SK-N-SH treated with all-trans-retinoic acid at 6 μM for 48 hours (cell line): ENCODE data around the gene ST3GAL3.
A peak's percentile ranks its signal among the peaks of the same experiment; 100 is the strongest.
"Not testable (repeated sequence)": the region's sequence is repeated elsewhere in the genome, so short reads cannot be mapped to it uniquely, and the experiment has no call there.

ENCODE experiments used
- ATAC-seq: fragments of 200-7000 bp; cut with Tn5 transposase; 3 replicates; pipeline ENCODE4 v1.9.1; 2020; ENCODE audit warnings: mild to moderate bottlenecking, moderate library complexity
- CREB5 ChIP-seq: fragments of 250-450 bp; sonication (Bioruptor Pico); IDR thresholded peaks from 2 replicates; pipeline ENCODE4 v1.5.1; 2020; ENCODE audit warnings: low read depth, mild to moderate bottlenecking, moderate library complexity
- CSDC2 ChIP-seq: fragments of 250-450 bp; sonication (Bioruptor Pico); IDR thresholded peaks from 2 replicates; pipeline ENCODE4 v1.5.0; 2020; ENCODE audit warnings: mild to moderate bottlenecking, moderate library complexity
- CSRNP3 ChIP-seq: fragments of 250-450 bp; sonication (Bioruptor Pico); IDR thresholded peaks from 2 replicates; pipeline ENCODE4 v1.5.1; 2021; ENCODE audit warnings: mild to moderate bottlenecking, moderate library complexity
- ESRRG ChIP-seq: fragments of 250-450 bp; sonication (Bioruptor Pico); IDR thresholded peaks from 2 replicates; pipeline ENCODE4 v1.6.1; 2021; ENCODE audit warnings: mild to moderate bottlenecking
- GLIS3 ChIP-seq: fragments of 250-450 bp; sonication (Bioruptor Pico); IDR thresholded peaks from 2 replicates; pipeline ENCODE4 v1.5.0; 2020; ENCODE audit warnings: mild to moderate bottlenecking, moderate library complexity
- ISL1 ChIP-seq: fragments of 250-450 bp; sonication (Bioruptor Pico); IDR thresholded peaks from 2 replicates; pipeline ENCODE4 v2.1.2; 2022; ENCODE audit warnings: mild to moderate bottlenecking, moderate library complexity
- OSR1 ChIP-seq: fragments of 250-450 bp; sonication (Bioruptor Pico); IDR thresholded peaks from 2 replicates; pipeline ENCODE4 v1.8.0; 2022; ENCODE audit warnings: moderate library complexity, mild to moderate bottlenecking, inconsistent platforms
- POU6F1 ChIP-seq: fragments of 250-450 bp; sonication (Bioruptor Pico); IDR thresholded peaks from 2 replicates; pipeline ENCODE4 v1.8.0; 2021; ENCODE audit warnings: low read depth, mild to moderate bottlenecking, moderate library complexity, borderline replicate concordance
- PPARA ChIP-seq: fragments of 250-450 bp; sonication (Bioruptor Pico); IDR thresholded peaks from 2 replicates; pipeline ENCODE4 v1.5.0; 2020; ENCODE audit warnings: mild to moderate bottlenecking, borderline replicate concordance
- RARB ChIP-seq: fragments of 250-450 bp; sonication (Bioruptor Pico); IDR thresholded peaks from 2 replicates; pipeline ENCODE4 v1.8.0; 2021; ENCODE audit warnings: mild to moderate bottlenecking, moderate library complexity
- TCF4 ChIP-seq: fragments of 250-450 bp; sonication (Bioruptor Pico); IDR thresholded peaks from 2 replicates; pipeline ENCODE4 v1.8.0; 2021; ENCODE audit warnings: mild to moderate bottlenecking, moderate library complexity, borderline replicate concordance
- TSHZ2 ChIP-seq: fragments of 250-450 bp; sonication (Bioruptor Pico); IDR thresholded peaks from 2 replicates; pipeline ENCODE4 v1.5.0; 2020; ENCODE audit warnings: mild to moderate bottlenecking, moderate library complexity
- ZFP30 ChIP-seq: fragments of 450-650 bp; formaldehyde crosslinking; IDR thresholded peaks from 2 replicates; pipeline ENCODE4 v1.5.0; 2022; ENCODE audit warnings: mild to moderate bottlenecking, moderate library complexity
- ZNF565 ChIP-seq: fragments of 450-650 bp; formaldehyde crosslinking; conservative IDR thresholded peaks from 2 replicates; pipeline ENCODE4 v1.5.0; 2020; ENCODE audit warnings: low read depth, mild to moderate bottlenecking, moderate library complexity

The ST3GAL3 gene

GRCh38 chr1:43716559-43717281 is 9.4 kb downstream of the ST3GAL3 start (continued):
- TF ChIP-seq TSHZ2 (CRISPR knock-in tag): no peak
- no peak for TF ChIP-seq ESRRG (CRISPR knock-in tag)
- TF ChIP-seq ISL1 (CRISPR knock-in tag): no peak
- no peak for TF ChIP-seq CSDC2 (CRISPR knock-in tag)
- TF ChIP-seq OSR1 (CRISPR knock-in tag): no peak
- TF ChIP-seq ZFP30: no peak
- no peak for TF ChIP-seq GLIS3
- TF ChIP-seq CSRNP3 (CRISPR knock-in tag): no peak

GRCh38 chr1:43719063-43719462 is 11.7 kb downstream of the ST3GAL3 start:
- ATAC-seq: peak; percentile 83
- TF ChIP-seq TCF4 (CRISPR knock-in tag): peak; percentile 87
- no peak for TF ChIP-seq PPARA
- TF ChIP-seq TSHZ2 (CRISPR knock-in tag): 0 out of 2 replicates have a peak, but pooled peaks have one; percentile 17

- not testable (repeated sequence) for ATAC-seq
These were observed 12.5 kb downstream of the ST3GAL3 start for GRCh38 chr1:43719670-43720419.

- TF ChIP-seq TSHZ2 (CRISPR knock-in tag) (no peak), ZFP30 (no peak), ZNF565 (CRISPR knock-in tag) (no peak), ISL1 (CRISPR knock-in tag) (no peak), CSRNP3 (CRISPR knock-in tag) (no peak), RARB (CRISPR knock-in tag) (no peak), CSDC2 (CRISPR knock-in tag) (no peak), ESRRG (CRISPR knock-in tag) (no peak), POU6F1 (no peak), CREB5 (CRISPR knock-in tag) (no peak)
- ATAC-seq: no peak
These were observed 15.5 kb downstream of the ST3GAL3 start for GRCh38 chr1:43722810-43723209.
